ENCODE results near the gene SUPT6H. TPM values are rescaled to one million over a fixed set of nuclear protein-coding genes. Genes with fewer than 3 reads are reported as not detected.
"Not testable (repeated sequence)": the region's sequence is repeated elsewhere in the genome, so short reads cannot be mapped to it uniquely, and the experiment has no call there.

Gene SUPT6H
- total RNA-seq, 2 experiments from 2014 or later = 81.4 to 87.1 TPM

GRCh38 chr17:28718333-28719020 lies 56.5 kb downstream of the SUPT6H start:
- peaks cover 27% of the 10 kb centered on the region for H3K4me1 Mint-ChIP-seq
- POLR2A ChIA-PET = interaction anchor here (1.2 to 5.0 kb wide), 6 partner anchors 7 to 421 kb away, joined by 3 to 50 read pairs (median 10); partner anchors contain the start of genes BLTP2, PHF12 and PROCA1
- H3K4me3 Mint-ChIP-seq = peak overlapping the region; percentile 70
- H3K9me3 Mint-ChIP-seq = no peaks in the 10 kb centered on the region
- no peak for ATAC-seq (ENCODE audit: low read depth)
- DNase-seq = no peak
- peaks cover 30% of the 10 kb centered on the region for H3K27me3 Mint-ChIP-seq
- peaks cover 22% of the 10 kb centered on the region for H3K36me3 Mint-ChIP-seq
- H3K27ac Mint-ChIP-seq = peak overlapping the region; percentile 47

GRCh38 chr17:28719021-28719433 lies 57.0 kb downstream of the SUPT6H start:
- Mint-ChIP-seq H3K36me3 (peaks cover 27% of the 10 kb centered on the region), H3K27me3 (peaks cover 29% of the 10 kb centered on the region), H3K4me1 (peaks cover 32% of the 10 kb centered on the region), H3K4me3 (peak overlapping the region; percentile 95), H3K27ac (peak overlapping the region; percentile 97), H3K9me3 (no peaks in the 10 kb centered on the region)
- POLR2A ChIA-PET = interaction anchor here (0.6 to 5.0 kb wide), 26 partner anchors 8 to 847 kb away, joined by 3 to 50 read pairs (median 6); partner anchors contain the start of genes BLTP2, FAM222B, FLOT2 and NEK8
- ATAC-seq (ENCODE audit: low read depth) (no peak), DNase-seq (no peak)

- ATAC-seq (ENCODE audit: low read depth) = no peak
- Mint-ChIP-seq H3K9me3 (no peaks in the 10 kb centered on the region), H3K27me3 (peaks cover 19% of the 10 kb centered on the region), H3K27ac (peak overlapping the region; percentile 97), H3K4me1 (peaks cover 43% of the 10 kb centered on the region), H3K36me3 (peaks cover 32% of the 10 kb centered on the region), H3K4me3 (peak overlapping the region; percentile 95)
- POLR2A ChIA-PET = interaction anchor here (0.5 to 5.0 kb wide), 25 partner anchors 8 to 419 kb away, joined by 3 to 50 read pairs (median 6); partner anchors contain the start of genes ALDOC, BLTP2, FLOT2 and NEK8
- DNase-seq = no peak
Measured at GRCh38 chr17:28720247-28720996, 58.4 kb downstream of the SUPT6H start.

GRCh38 chr17:28720997-28721329 lies 59.0 kb downstream of the SUPT6H start:
- not testable (repeated sequence) for ATAC-seq (ENCODE audit: low read depth); H3K9me3 Mint-ChIP-seq; DNase-seq
- H3K36me3 Mint-ChIP-seq = peaks cover 32% of the 10 kb centered on the region
- POLR2A ChIA-PET = interaction anchor here (0.5 to 5.0 kb wide), 11 partner anchors 8 to 416 kb away, joined by 3 to 50 read pairs (median 6); partner anchors contain the start of genes FLOT2, NEK8, PHF12 and PROCA1
- peaks cover 13% of the 10 kb centered on the region for H3K27me3 Mint-ChIP-seq
- H3K4me3 Mint-ChIP-seq = peak overlapping the region; percentile 95
- H3K4me1 Mint-ChIP-seq = peaks cover 47% of the 10 kb centered on the region
- peak overlapping the region; percentile 97 for H3K27ac Mint-ChIP-seq

- H3K27me3 Mint-ChIP-seq = peaks cover 8% of the 10 kb centered on the region
- POLR2A ChIA-PET = interaction anchor here (0.6 to 5.0 kb wide), 3 partner anchors 9 to 201 kb away, joined by 3 to 50 read pairs (median 3); partner anchors contain the start of gene PROCA1
- H3K9me3 Mint-ChIP-seq = no peaks in the 10 kb centered on the region
- H3K4me3 Mint-ChIP-seq = peak overlapping the region; percentile 58
- H3K36me3 Mint-ChIP-seq = peaks cover 32% of the 10 kb centered on the region
- ATAC-seq (ENCODE audit: low read depth) (no peak), DNase-seq (no peak)
- H3K27ac Mint-ChIP-seq = peak overlapping the region; percentile 42
- peaks cover 47% of the 10 kb centered on the region for H3K4me1 Mint-ChIP-seq
Measured at GRCh38 chr17:28722417-28723158, 60.6 kb downstream of the SUPT6H start.

GRCh38 chr17:28723159-28723835 lies 61.3 kb downstream of the SUPT6H start:
- ATAC-seq (ENCODE audit: low read depth) (no peak), DNase-seq (no peak)
- H3K4me3 Mint-ChIP-seq = peak overlapping the region; percentile 6
- H3K27me3 Mint-ChIP-seq = peaks cover 3% of the 10 kb centered on the region
- H3K36me3 Mint-ChIP-seq = peaks cover 32% of the 10 kb centered on the region
- peaks cover 50% of the 10 kb centered on the region for H3K4me1 Mint-ChIP-seq
- H3K27ac Mint-ChIP-seq = peak overlapping the region; percentile 93
- POLR2A ChIA-PET = interaction anchor here (0.6 to 5.0 kb wide), 3 partner anchors 9 to 200 kb away, joined by 3 to 50 read pairs (median 3); partner anchors contain the start of gene PROCA1
- H3K9me3 Mint-ChIP-seq = no peaks in the 10 kb centered on the region

- POLR2A ChIA-PET = interaction anchor here (0.6 to 6.3 kb wide), 5 partner anchors 9 to 169 kb away, joined by 3 to 266 read pairs (median 36); partner anchors contain the start of genes PROCA1 and TRAF4
- not testable (repeated sequence) for H3K27me3 Mint-ChIP-seq; DNase-seq; ATAC-seq (ENCODE audit: low read depth); H3K9me3 Mint-ChIP-seq
- H3K36me3 Mint-ChIP-seq = peaks cover 32% of the 10 kb centered on the region
- H3K27ac Mint-ChIP-seq = peak overlapping the region; percentile 93
- H3K4me1 Mint-ChIP-seq = peaks cover 47% of the 10 kb centered on the region
- peak overlapping the region; percentile 92 for H3K4me3 Mint-ChIP-seq
Measured at GRCh38 chr17:28723836-28724499, 62.0 kb downstream of the SUPT6H start.

- peaks cover 47% of the 10 kb centered on the region for H3K4me1 Mint-ChIP-seq
- peaks cover 32% of the 10 kb centered on the region for H3K36me3 Mint-ChIP-seq
- H3K27me3 Mint-ChIP-seq = no peaks in the 10 kb centered on the region
- no peaks in the 10 kb centered on the region for H3K9me3 Mint-ChIP-seq
- no peak for DNase-seq
- H3K4me3 Mint-ChIP-seq = peak overlapping the region; percentile 92
- H3K27ac Mint-ChIP-seq = peak overlapping the region; percentile 93
- ATAC-seq (ENCODE audit: low read depth) = no peak
- POLR2A ChIA-PET = interaction anchor here (1.4 to 6.3 kb wide), 3 partner anchors 13 to 169 kb away, joined by 4 to 266 read pairs (median 36); partner anchors contain the start of genes PROCA1 and TRAF4
Measured at GRCh38 chr17:28724500-28725165, 62.6 kb downstream of the SUPT6H start.

GRCh38 chr17:28725166-28725659 lies 63.2 kb downstream of the SUPT6H start:
- Mint-ChIP-seq H3K4me1 (peaks cover 50% of the 10 kb centered on the region), H3K36me3 (peaks cover 28% of the 10 kb centered on the region), H3K27me3 (no peaks in the 10 kb centered on the region), H3K9me3 (no peaks in the 10 kb centered on the region), H3K27ac (peak overlapping the region; percentile 93), H3K4me3 (peak overlapping the region; percentile 92)
- no peak for DNase-seq
- ATAC-seq (ENCODE audit: low read depth) = no peak
- POLR2A ChIA-PET = interaction anchor here (0.5 to 6.3 kb wide), 5 partner anchors 14 to 227 kb away, joined by 4 to 266 read pairs (median 36); partner anchors contain the start of genes PHF12, PROCA1 and TRAF4

GRCh38 chr17:28725660-28726225 lies 63.7 kb downstream of the SUPT6H start:
- Mint-ChIP-seq H3K27me3 (no peaks in the 10 kb centered on the region), H3K36me3 (peaks cover 23% of the 10 kb centered on the region), H3K9me3 (no peaks in the 10 kb centered on the region), H3K4me3 (peak overlapping the region; percentile 92), H3K4me1 (peaks cover 47% of the 10 kb centered on the region), H3K27ac (peak overlapping the region; percentile 93)
- ATAC-seq (ENCODE audit: low read depth) = peak; percentile 1
- POLR2A ChIA-PET = interaction anchor here (0.5 to 6.3 kb wide), 15 partner anchors 9 to 388 kb away, joined by 3 to 266 read pairs (median 5); partner anchors contain the start of genes BLTP2, DHRS13, PHF12 and PROCA1
- no peak for DNase-seq

- peaks cover 18% of the 10 kb centered on the region for H3K36me3 Mint-ChIP-seq
- H3K27me3 Mint-ChIP-seq = no peaks in the 10 kb centered on the region
- H3K4me1 Mint-ChIP-seq = peaks cover 45% of the 10 kb centered on the region
Measured at GRCh38 chr17:28726226-28726626, 64.2 kb downstream of the SUPT6H start, which contains the start of gene TLCD1. TSS of gene TLCD1 (minus strand) at chr17:28726233. CDS start at chr17:28726097, 136 bp downstream.

More at GRCh38 chr17:28726226-28726626, 64.2 kb downstream of the SUPT6H start, which contains the start of gene TLCD1:
- no peaks in the 10 kb centered on the region for H3K9me3 Mint-ChIP-seq
- POLR2A ChIA-PET = interaction anchor here (0.7 to 6.3 kb wide), 21 partner anchors 9 to 413 kb away, joined by 3 to 266 read pairs (median 5); partner anchors contain the start of genes BLTP2, DHRS13, FLOT2 and PHF12
- peak; percentile 88 for DNase-seq
- H3K27ac Mint-ChIP-seq = peak within 1 kb of the TSS; percentile 99
- peak within 1 kb of the TSS; percentile 99 for H3K4me3 Mint-ChIP-seq
- ATAC-seq (ENCODE audit: low read depth) = peak; percentile 60
